ENCODE results near the gene CBX2.

DNA sequence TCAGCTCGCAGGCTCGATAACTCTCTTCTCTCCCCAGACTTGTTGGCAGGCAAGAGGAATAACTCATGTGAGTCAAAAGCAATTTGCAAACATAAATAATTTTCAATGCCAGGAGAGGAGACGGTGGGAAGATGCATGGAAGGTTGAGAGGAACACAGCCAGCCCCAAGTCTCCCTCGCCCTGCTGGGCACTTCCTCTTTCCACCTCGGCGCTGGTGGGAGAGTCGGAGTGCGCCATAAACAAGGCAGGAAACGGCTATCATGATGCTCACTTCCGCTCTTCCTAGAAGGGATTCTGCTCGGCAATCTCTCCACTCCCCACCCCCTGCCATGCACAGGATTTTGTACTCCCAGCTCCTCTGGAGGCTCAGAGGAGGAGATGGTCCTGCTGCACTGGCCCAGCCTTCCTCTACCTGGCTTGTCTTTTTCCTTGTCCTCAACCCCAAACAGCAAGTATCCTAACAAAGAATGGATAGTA is 48.3 kb downstream of the CBX2 start:
- TF ChIP-seq, protein P1, sequence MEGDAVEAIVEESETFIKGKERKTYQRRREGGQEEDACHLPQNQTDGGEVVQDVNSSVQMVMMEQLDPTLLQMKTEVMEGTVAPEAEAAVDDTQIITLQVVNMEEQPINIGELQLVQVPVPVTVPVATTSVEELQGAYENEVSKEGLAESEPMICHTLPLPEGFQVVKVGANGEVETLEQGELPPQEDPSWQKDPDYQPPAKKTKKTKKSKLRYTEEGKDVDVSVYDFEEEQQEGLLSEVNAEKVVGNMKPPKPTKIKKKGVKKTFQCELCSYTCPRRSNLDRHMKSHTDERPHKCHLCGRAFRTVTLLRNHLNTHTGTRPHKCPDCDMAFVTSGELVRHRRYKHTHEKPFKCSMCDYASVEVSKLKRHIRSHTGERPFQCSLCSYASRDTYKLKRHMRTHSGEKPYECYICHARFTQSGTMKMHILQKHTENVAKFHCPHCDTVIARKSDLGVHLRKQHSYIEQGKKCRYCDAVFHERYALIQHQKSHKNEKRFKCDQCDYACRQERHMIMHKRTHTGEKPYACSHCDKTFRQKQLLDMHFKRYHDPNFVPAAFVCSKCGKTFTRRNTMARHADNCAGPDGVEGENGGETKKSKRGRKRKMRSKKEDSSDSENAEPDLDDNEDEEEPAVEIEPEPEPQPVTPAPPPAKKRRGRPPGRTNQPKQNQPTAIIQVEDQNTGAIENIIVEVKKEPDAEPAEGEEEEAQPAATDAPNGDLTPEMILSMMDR (IDR thresholded peaks at IDR 0.05): no peak
- TF ChIP-seq POLR2AphosphoS5 (IDR thresholded peaks at IDR 0.05) (no peak), POLR2A (IDR thresholded peaks at IDR 0.05) (no peak), EP300 (IDR thresholded peaks at IDR 0.05) (no peak)
